Measurements from ENCODE around the gene PLCH1. TPM values are rescaled to one million over a fixed set of nuclear protein-coding genes. Genes with fewer than 3 reads are reported as not detected.

The PLCH1 gene
- polyA plus RNA-seq, 1 donor (not counting 4 experiments of a cell fraction or from before 2014, with no cell fraction given) = 0.05 TPM

GRCh38 chr3:155772801-155773200 lies 27.9 kb upstream of the PLCH1 start:
- Histone ChIP-seq H3K4me3 (ENCODE audit: control insufficient read depth in 2 of 3, extremely low read depth in 1 of 3, insufficient read depth in 2 of 3, low read depth in 1 of 3, low read length in 3 of 3) (no peak overlapping the region), H3K4me1 (ENCODE audit: control insufficient read depth, extremely low read depth, insufficient read depth, low read length) (no peaks in the 10 kb centered on the region), H2AFZ (ENCODE audit: control insufficient read depth, low read length) (no peak overlapping the region), H3K27me3 (ENCODE audit: control insufficient read depth, extremely low read depth, insufficient read depth, low read length) (no peaks in the 10 kb centered on the region), H3K79me2 (ENCODE audit: control insufficient read depth, insufficient read depth, low read length) (no peaks in the 10 kb centered on the region), H3K9ac (ENCODE audit: control insufficient read depth, extremely low read depth, insufficient read depth, low read length) (no peak overlapping the region), H3K36me3 (ENCODE audit: control insufficient read depth in 2 of 2, extremely low read depth in 1 of 2, insufficient read depth in 2 of 2, low read length in 2 of 2) (no peaks in the 10 kb centered on the region), H3K9me3 (ENCODE audit: control insufficient read depth, low read depth, low read length) (no peaks in the 10 kb centered on the region), H4K20me1 (ENCODE audit: control insufficient read depth, extremely low read depth, insufficient read depth, low read length) (no peaks in the 10 kb centered on the region), H3K4me2 (ENCODE audit: control insufficient read depth, extremely low read depth, insufficient read depth, low read depth, low read length) (no peak overlapping the region), H3K27ac (ENCODE audit: control insufficient read depth, insufficient read depth, low read length) (no peak overlapping the region), H3K9me1 (ENCODE audit: control insufficient read depth, extremely low read depth, insufficient read depth, low read length) (no peaks in the 10 kb centered on the region)
- dilution Hi-C loops (cut with MboI; ENCODE audit: extremely low pct_ligation_motif_present, low sequenced_read_pairs) = no loop called here
- FAIRE-seq (no peak), DNase-seq (ENCODE audit: low read depth, low spot score) (no peak)
- TF ChIP-seq EZH2 (IDR thresholded peaks at IDR 0.05; ENCODE audit: low read length) (no peak), CTCF (optimal IDR thresholded peaks at IDR 0.05 in 1 of 3, IDR thresholded peaks at IDR 0.05 in 1 of 3, conservative IDR thresholded peaks at IDR 0.05 in 1 of 3; ENCODE audit: extremely low read depth in 1 of 3, insufficient read depth in 2 of 3, low read length in 3 of 3) (no peak)

GRCh38 chr3:155771126-155771525 lies 26.3 kb upstream of the PLCH1 start:
- H3K4me3 ChIP-seq (ENCODE audit: control insufficient read depth in 2 of 3, extremely low read depth in 1 of 3, insufficient read depth in 2 of 3, low read depth in 1 of 3, low read length in 3 of 3) = no peak overlapping the region
- H3K36me3 ChIP-seq (ENCODE audit: control insufficient read depth in 2 of 2, extremely low read depth in 1 of 2, insufficient read depth in 2 of 2, low read length in 2 of 2) = no peaks in the 10 kb centered on the region
- no peak overlapping the region for H3K4me2 ChIP-seq (ENCODE audit: control insufficient read depth, extremely low read depth, insufficient read depth, low read depth, low read length)
- no peaks in the 10 kb centered on the region for H3K9me3 ChIP-seq (ENCODE audit: control insufficient read depth, low read depth, low read length)
- H3K79me2 ChIP-seq (ENCODE audit: control insufficient read depth, insufficient read depth, low read length) = no peaks in the 10 kb centered on the region
- DNase-seq (ENCODE audit: low read depth, low spot score) (no peak), FAIRE-seq (no peak)
- H4K20me1 ChIP-seq (ENCODE audit: control insufficient read depth, extremely low read depth, insufficient read depth, low read length) = no peaks in the 10 kb centered on the region
- no peaks in the 10 kb centered on the region for H3K27me3 ChIP-seq (ENCODE audit: control insufficient read depth, extremely low read depth, insufficient read depth, low read length)
- no peaks in the 10 kb centered on the region for H3K9me1 ChIP-seq (ENCODE audit: control insufficient read depth, extremely low read depth, insufficient read depth, low read length)
- H3K9ac ChIP-seq (ENCODE audit: control insufficient read depth, extremely low read depth, insufficient read depth, low read length) = no peak overlapping the region
- dilution Hi-C loops (cut with MboI; ENCODE audit: extremely low pct_ligation_motif_present, low sequenced_read_pairs) = no loop called here
- no peak overlapping the region for H2AFZ ChIP-seq (ENCODE audit: control insufficient read depth, low read length)
- H3K27ac ChIP-seq (ENCODE audit: control insufficient read depth, insufficient read depth, low read length) = no peak overlapping the region
- no peaks in the 10 kb centered on the region for H3K4me1 ChIP-seq (ENCODE audit: control insufficient read depth, extremely low read depth, insufficient read depth, low read length)
- TF ChIP-seq EZH2 (IDR thresholded peaks at IDR 0.05; ENCODE audit: low read length) (no peak), CTCF (optimal IDR thresholded peaks at IDR 0.05 in 1 of 3, IDR thresholded peaks at IDR 0.05 in 1 of 3, conservative IDR thresholded peaks at IDR 0.05 in 1 of 3; ENCODE audit: extremely low read depth in 1 of 3, insufficient read depth in 2 of 3, low read length in 3 of 3) (no peak)
